ENCODE data around the gene TACR1.
"Not testable (repeated sequence)": the region's sequence is repeated elsewhere in the genome, so short reads cannot be mapped to it uniquely, and the experiment has no call there.

Gene TACR1

DNA sequence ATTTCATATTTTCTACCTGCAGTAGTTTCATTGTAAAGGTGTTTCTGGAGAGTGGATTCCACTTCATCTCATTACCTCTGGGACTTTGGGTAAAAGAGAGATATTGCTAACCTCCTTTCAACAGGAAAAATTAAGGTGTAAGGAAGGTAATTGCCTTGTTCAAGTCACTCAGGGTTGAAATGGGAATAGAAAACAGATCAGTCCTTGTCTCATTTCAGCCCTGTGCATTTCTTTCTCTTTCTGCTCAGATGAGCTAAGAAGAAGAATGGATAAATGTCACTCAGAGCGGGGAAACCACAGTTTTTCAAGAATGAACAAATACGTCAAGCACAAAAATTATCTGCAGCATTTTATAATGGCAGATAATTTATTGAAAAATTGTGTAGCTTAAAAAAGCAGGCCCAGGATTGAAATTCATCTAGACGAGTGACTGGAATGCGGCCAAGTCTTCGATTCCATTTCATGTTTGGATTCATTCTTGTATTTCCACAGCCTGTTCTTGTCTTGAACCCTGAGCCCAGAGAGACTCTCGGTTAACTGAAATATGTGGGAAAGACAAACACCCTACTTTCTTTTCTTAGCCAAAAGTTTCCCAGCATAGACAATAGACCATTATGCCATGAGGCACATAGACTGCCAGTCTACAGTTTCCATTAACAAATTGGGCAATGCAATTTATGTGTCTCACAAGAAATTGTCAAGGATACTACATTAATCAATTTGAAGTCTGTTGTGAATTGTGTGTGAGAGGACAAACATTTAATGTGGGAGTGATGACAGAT, 133.0 kb downstream of the TACR1 start:
- Mint-ChIP-seq H3K27ac (no peak overlapping the region), H3K9me3 (no peaks in the 10 kb centered on the region), H3K4me3 (no peak overlapping the region), H3K27me3 (no peaks in the 10 kb centered on the region), H3K36me3 (ENCODE audit: low read depth) (no peaks in the 10 kb centered on the region), H3K4me1 (ENCODE audit: low read depth) (no peaks in the 10 kb centered on the region)
- no peak for DNase-seq

DNA sequence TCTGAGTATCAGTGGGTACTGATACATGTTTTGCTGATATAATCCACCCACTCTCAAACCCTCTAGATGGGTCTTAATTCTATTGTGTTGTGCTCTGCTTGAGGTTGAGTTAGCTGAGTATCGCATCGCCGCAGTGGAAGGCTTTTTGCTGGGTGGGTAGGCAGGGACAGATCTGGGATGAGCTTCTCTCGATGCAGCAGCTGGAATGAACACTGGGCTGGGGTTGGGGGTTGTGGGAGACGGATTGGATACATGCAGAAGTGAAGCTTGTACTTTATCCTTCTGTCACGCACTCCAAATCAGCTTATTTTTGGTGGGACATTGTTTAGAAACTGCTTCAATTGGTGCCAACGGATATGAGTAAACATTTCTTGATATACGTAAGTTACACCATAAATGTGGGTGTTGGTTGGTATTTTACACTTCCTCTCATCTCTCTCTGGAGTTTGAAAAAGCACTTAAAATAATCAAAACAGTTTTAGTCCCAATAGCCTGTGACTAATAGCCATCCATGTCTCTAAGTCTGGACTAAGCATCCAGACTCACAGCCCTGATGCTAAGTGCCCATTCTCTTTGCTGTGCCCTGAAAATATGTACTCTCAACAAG, 133.8 kb downstream of the TACR1 start:
- no peaks in the 10 kb centered on the region for H3K27me3 Mint-ChIP-seq
- H3K27ac Mint-ChIP-seq, result no peak overlapping the region
- no peak overlapping the region for H3K4me3 Mint-ChIP-seq
- H3K4me1 Mint-ChIP-seq (ENCODE audit: low read depth), result no peaks in the 10 kb centered on the region
- H3K9me3 Mint-ChIP-seq, result no peaks in the 10 kb centered on the region
- no peak for DNase-seq
- H3K36me3 Mint-ChIP-seq (ENCODE audit: low read depth), result no peaks in the 10 kb centered on the region

DNA sequence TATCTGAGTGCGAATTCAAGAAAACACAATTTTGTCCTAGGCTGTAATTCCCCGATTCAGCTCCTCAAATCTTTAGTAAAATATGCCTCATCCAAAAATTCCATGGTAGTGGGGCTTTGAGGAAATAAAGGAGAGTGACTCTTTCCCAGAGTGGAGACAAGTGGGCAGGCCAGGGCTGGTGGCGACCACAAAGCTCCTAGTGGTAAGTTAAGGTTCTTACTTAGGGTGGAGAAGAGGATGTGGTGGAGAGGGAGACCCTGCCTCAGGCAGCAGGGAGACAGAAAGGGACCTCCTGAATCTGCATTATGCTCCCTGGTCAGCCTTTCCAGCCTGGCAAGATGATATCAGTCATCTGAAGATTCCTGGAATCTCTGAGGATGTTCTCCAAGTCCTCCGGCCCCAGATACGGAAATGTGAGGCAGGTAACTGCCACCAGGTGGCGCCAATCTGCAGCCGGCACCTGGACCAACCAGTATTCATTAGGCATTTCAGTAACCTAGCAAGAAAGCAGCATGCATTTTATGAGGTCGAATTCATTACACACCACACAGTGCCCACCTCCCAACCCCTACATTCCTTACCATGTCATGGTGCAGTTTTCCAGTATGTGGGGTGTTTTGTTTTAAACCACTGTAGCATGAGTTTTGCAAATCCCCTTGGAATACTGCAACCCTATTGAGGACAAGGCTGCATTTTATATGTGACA, 134.5 kb downstream of the TACR1 start:
- no peaks in the 10 kb centered on the region for H3K9me3 Mint-ChIP-seq
- peak; percentile 66 for DNase-seq
- H3K4me1 Mint-ChIP-seq (ENCODE audit: low read depth), result no peaks in the 10 kb centered on the region
- no peaks in the 10 kb centered on the region for H3K27me3 Mint-ChIP-seq
- no peaks in the 10 kb centered on the region for H3K36me3 Mint-ChIP-seq (ENCODE audit: low read depth)
- H3K4me3 Mint-ChIP-seq, result no peak overlapping the region
- H3K27ac Mint-ChIP-seq, result no peak overlapping the region

DNA sequence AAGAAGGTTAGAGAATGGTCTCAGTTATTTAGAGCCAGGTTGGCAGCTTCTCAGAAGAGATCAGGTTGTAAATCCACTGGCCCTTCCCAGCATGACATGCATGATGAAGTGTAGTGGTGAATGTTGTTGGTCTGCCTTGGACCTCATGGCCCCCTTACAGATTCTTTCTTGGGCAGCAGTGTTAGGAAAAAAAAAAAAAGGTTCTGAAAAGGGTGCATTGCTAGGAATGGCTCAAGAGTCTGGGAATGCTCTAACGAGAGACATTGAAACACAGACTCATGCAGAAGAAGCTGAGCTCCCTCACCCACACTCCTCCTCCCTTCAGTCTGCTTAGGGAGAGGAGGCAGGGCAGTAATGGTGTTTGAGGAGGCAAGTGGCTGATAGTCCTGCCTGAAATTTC, 135.4 kb downstream of the TACR1 start:
- Mint-ChIP-seq H3K27me3 (no peaks in the 10 kb centered on the region), H3K27ac (no peak overlapping the region), H3K9me3 (no peaks in the 10 kb centered on the region), H3K4me3 (no peak overlapping the region), H3K36me3 (ENCODE audit: low read depth) (no peaks in the 10 kb centered on the region), H3K4me1 (ENCODE audit: low read depth) (no peaks in the 10 kb centered on the region)
- DNase-seq, result no peak

DNA sequence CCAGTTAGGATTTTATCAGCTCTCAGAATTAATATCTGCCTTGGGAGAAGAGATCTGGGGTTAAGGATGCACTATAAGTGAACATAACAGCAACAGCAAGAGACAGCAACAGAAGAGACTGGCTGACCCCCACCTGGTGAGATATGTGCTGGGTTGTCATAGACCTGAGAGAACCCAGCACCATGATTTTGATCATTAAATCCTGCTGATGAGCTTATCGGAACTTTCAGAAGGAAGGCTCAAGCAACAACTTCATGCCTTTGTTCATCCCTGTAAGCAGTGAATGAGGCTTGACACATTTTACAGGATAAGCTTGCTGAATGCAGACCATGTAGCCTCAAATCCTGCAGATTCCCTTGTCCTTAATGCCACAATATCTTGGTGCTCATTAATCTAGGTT, 140.9 kb downstream of the TACR1 start:
- no peaks in the 10 kb centered on the region for H3K4me1 Mint-ChIP-seq (ENCODE audit: low read depth)
- no peak for DNase-seq
- H3K9me3 Mint-ChIP-seq, result no peaks in the 10 kb centered on the region
- no peaks in the 10 kb centered on the region for H3K27me3 Mint-ChIP-seq
- H3K36me3 Mint-ChIP-seq (ENCODE audit: low read depth), result no peaks in the 10 kb centered on the region
- no peak overlapping the region for H3K27ac Mint-ChIP-seq
- no peak overlapping the region for H3K4me3 Mint-ChIP-seq

DNA sequence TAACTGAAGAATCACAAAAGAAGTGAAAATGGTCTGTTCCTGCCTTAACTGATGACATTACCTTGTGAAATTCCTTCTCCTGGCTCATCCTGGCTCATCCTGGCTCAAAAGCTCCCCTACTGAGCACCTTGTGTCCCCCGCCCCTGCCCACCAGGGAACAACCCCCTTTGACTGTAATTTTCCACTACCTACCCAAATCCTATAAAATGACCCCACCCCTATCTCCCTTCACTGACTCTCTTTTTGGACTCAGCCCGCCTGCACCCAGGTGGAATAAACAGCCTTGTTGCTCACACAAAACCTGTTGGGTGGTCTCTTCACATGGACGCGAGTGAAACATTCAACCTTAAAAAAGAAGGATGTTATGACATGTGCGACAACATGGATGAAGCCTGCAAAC, 142.2 kb downstream of the TACR1 start:
- not testable (repeated sequence) for H3K36me3 Mint-ChIP-seq (ENCODE audit: low read depth); H3K4me3 Mint-ChIP-seq; H3K4me1 Mint-ChIP-seq (ENCODE audit: low read depth); H3K27me3 Mint-ChIP-seq; DNase-seq; H3K27ac Mint-ChIP-seq; H3K9me3 Mint-ChIP-seq

DNA sequence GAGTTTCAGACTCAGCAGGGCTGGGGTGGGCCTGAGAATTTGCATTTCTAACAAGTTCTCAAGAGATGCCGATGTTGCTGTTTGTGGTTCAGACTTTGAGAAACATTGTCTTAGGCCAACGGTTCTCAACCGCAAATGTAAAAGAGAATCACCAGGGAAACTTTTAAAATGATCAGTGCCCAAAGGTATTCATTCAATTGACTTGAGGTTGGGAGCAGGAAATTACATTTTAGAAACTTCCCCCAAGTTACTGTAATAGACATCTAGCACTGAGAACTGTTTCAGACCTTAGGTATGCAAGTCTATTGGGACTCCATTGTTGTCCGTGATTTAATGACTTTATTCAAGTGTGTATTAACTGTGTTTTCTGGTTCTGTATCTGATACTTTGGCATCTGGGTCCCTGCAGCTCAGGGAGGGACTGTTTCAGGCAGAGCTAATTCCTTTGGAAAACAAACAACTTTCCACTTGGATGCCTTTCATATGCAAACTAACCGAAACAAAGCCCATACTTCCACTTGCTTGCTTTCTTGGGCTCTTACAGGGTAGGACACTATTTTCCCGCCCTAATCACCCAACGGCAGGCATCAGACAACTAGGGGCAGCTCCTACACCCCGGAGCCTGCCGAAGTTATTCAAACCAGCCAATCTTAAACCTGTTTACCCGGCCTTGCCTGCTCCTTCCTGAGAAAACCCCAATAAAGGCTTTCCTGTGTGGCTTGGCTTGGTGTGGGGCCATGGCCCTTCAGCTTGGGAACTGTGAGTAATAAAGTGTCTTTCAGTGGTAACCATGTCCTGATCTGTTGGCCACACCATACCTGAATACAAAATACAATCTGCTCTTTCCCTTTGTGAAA, 143.3 kb downstream of the TACR1 start:
- Mint-ChIP-seq H3K4me3 (no peak overlapping the region), H3K36me3 (ENCODE audit: low read depth) (no peaks in the 10 kb centered on the region)

DNA sequence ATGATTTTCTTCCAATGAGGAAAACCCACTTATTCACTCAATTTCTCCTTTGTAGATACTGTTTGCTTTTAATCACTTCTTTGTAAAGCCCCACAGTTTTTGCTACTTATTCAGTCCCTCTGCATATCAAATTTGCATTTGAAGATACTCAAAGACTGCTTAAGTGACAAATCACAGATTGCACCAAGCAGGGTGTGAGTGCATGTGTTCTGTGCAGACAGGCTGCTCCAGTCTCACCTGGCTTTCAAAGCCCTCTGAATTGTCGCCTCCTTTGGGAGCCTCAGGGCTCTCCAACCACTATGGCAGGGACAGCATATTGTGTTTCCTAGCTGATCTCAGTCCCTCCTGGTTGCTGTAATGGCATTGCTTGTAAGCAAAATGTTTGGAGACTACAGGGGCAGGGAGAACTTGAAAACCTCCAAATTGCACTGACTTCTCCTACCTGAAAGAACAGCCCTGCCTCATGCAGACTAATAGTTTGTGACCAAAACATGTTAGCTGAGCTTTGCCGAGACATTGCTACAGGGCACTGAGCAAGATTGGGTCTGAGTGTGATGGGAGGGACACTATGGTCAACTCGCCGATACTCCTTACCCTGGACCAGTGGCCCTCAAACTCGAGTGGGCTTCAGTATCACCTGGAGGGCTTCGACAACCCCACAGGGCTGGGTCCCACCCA, 144.0 kb downstream of the TACR1 start:
- Mint-ChIP-seq H3K9me3 (no peaks in the 10 kb centered on the region), H3K36me3 (ENCODE audit: low read depth) (no peaks in the 10 kb centered on the region), H3K27ac (no peak overlapping the region), H3K4me3 (no peak overlapping the region), H3K27me3 (no peaks in the 10 kb centered on the region), H3K4me1 (ENCODE audit: low read depth) (no peaks in the 10 kb centered on the region)
- DNase-seq, result no peak

More for the DNA sequence above, 143.3 kb downstream of the TACR1 start:
- H3K4me1 Mint-ChIP-seq (ENCODE audit: low read depth), result no peaks in the 10 kb centered on the region
- no peaks in the 10 kb centered on the region for H3K27me3 Mint-ChIP-seq
- H3K27ac Mint-ChIP-seq, result no peak overlapping the region
- no peak for DNase-seq
- H3K9me3 Mint-ChIP-seq, result no peaks in the 10 kb centered on the region

DNA sequence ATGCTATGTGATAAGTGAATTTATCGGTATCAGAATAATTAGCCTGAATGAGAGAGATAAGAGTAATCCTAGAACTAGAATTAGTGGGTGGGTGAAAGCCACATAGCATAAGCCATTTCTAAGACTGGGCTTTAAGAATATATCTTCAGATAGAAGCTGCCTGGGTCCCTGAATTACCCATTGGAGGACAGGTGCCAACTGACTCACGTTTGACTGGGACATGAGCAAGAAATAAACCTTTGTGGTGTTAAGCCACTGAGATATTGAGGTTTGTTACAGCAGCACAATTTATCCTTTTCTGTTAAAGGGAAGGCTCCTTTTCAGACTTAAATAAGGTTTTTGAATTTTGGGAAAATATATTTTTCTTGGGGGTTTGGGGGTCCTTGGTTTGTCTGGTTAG, 145.0 kb downstream of the TACR1 start:
- H3K36me3 Mint-ChIP-seq (ENCODE audit: low read depth), result no peaks in the 10 kb centered on the region
- H3K27me3 Mint-ChIP-seq, result no peaks in the 10 kb centered on the region
- H3K27ac Mint-ChIP-seq, result no peak overlapping the region
- H3K4me3 Mint-ChIP-seq, result no peak overlapping the region
- H3K4me1 Mint-ChIP-seq (ENCODE audit: low read depth), result no peaks in the 10 kb centered on the region
- no peaks in the 10 kb centered on the region for H3K9me3 Mint-ChIP-seq
- no peak for DNase-seq

DNA sequence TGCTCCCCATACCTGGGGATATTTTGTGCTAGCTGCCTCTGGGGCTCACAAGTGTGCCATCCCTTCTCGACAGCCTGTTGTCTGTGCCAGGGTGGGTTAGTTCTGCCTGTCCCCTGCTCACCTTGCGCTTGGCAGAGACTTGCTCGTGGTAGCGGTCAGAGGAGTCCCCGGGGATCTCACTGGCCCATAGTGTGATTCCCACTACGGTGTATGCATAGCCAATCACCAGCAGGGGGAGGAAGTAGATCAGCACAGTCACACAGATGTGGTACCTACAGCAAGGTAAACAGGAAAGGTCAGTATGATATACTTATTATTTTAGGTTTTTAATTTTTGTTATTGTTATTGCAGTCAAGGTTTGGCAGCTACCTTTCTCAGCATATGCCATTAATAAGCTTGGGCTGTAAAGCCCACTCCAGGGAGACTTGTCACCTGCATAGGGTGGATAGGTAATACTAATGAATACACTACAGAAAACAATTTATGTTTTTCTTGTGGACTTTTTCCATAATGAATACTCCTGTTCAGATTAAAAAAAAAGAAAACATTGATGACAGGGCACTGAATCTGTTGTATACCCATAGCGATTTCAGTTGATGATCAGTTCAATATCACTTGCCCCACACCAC, 145.7 kb downstream of the TACR1 start:
- no peaks in the 10 kb centered on the region for H3K27me3 Mint-ChIP-seq
- no peak for DNase-seq
- H3K27ac Mint-ChIP-seq, result no peak overlapping the region
- no peaks in the 10 kb centered on the region for H3K9me3 Mint-ChIP-seq
- no peaks in the 10 kb centered on the region for H3K36me3 Mint-ChIP-seq (ENCODE audit: low read depth)
- H3K4me1 Mint-ChIP-seq (ENCODE audit: low read depth), result no peaks in the 10 kb centered on the region
- no peak overlapping the region for H3K4me3 Mint-ChIP-seq

DNA sequence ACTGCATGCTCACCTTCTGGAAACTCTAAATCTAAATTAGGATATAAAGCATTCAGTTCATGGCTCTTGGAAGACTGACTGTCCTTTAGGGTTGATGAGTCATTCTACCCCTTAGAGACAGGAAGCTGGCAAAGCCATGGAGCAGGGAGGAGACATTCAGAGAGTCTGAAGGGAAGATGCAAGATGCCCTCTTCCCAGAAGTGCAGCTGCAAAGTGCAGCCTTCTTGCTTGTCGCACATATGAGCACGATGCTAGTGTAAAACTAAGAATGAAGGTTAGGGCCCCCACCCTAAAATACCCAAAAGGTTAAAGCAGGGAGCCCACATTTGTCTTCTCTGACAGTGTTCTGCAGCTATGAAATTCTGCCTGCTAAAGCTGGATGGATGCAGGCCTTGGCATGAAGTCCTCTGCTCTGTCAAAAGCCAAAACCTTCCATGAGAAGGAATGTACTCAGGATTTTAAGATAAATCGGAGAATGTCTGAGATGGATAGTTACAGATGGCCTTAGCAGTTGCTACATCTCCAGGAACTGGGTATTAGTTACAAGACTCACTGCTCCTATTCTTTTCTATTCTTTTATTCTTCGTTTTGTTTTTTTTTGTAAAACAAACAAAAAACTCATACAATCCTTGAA, 151.2 kb downstream of the TACR1 start:
- no peaks in the 10 kb centered on the region for H3K36me3 Mint-ChIP-seq (ENCODE audit: low read depth)
- no peak overlapping the region for H3K27ac Mint-ChIP-seq
- H3K9me3 Mint-ChIP-seq, result no peaks in the 10 kb centered on the region
- no peaks in the 10 kb centered on the region for H3K4me1 Mint-ChIP-seq (ENCODE audit: low read depth)
- H3K4me3 Mint-ChIP-seq, result no peak overlapping the region
- no peaks in the 10 kb centered on the region for H3K27me3 Mint-ChIP-seq
- no peak for DNase-seq

DNA sequence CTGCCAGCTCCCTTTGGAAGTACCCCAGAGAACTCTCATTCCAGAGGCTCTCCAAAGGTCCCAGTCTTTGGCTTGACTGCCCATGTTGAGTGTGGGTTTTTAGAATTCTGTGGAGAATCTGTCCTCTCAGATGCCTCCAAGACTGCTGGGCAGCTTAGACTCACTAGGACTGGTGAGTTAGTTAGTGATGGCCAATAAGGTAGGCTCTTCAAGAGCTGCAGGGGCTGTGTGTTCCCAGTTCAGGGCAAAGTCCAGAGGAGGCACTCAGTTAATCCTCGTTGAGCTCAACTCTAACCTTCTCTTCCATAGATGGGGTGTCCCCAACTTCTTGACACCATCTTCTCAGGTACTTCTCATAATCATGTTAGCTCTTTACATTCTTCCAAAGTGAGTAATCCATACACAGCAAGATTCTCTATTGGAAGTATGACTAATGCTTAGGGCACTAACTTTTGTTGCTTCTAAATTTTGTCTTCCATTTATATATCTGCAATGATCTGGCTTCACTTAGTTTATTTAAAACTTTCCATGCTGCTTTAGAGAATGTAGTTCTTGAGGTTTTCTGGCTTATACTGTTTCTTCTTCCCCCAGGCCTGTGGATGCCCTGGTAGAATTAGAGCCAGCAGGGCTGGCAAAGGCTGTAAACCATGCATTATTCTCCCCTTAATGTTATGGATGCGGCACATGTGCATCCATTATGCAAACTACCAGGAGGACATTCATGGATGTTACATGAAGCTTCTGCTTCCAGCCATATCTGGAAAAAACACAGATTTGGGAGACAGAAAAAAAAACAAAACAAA, 151.9 kb downstream of the TACR1 start:
- Mint-ChIP-seq H3K36me3 (ENCODE audit: low read depth) (no peaks in the 10 kb centered on the region), H3K27ac (no peak overlapping the region), H3K4me1 (ENCODE audit: low read depth) (no peaks in the 10 kb centered on the region), H3K27me3 (no peaks in the 10 kb centered on the region), H3K4me3 (no peak overlapping the region), H3K9me3 (no peaks in the 10 kb centered on the region)
- DNase-seq, result no peak

DNA sequence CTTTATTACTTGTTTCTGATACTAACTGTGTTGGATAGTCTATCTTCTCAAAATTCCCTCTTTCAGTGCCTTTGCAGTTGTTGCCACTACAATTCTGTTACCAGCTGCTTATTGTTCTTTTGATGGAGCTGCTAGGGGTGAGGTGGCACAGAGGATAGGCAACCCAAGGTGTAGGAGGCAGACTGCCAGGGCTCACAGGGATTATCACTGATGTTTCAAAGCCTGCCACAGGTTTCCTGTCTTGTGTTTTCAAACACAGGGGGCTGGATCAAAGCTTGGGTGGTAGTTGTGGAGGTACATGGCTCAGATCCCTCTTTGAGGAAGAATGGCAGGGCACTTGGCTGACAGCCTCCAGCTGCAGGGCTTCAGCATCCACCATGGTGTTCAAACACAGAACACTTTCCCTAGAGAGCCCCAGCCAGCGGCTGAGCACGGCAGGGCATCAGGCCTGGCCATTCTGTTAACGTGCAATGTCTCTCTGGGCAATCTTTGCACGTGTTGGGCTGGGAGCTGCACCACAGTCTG, 153.7 kb downstream of the TACR1 start:
- Mint-ChIP-seq H3K36me3 (ENCODE audit: low read depth) (no peaks in the 10 kb centered on the region), H3K4me3 (no peak overlapping the region), H3K27me3 (no peaks in the 10 kb centered on the region), H3K27ac (no peak overlapping the region), H3K9me3 (no peaks in the 10 kb centered on the region), H3K4me1 (ENCODE audit: low read depth) (peaks cover 5% of the 10 kb centered on the region)
- no peak for DNase-seq

Data from activated T-cell treated with anti-CD3 and anti-CD28 coated beads, Interleukin-2, amount 50 U/mL, for 24 hours (primary cell).